KBM-7 (cell line): ENCODE data around the gene BRICD5.
"Not testable (repeated sequence)": the region's sequence is repeated elsewhere in the genome, so short reads cannot be mapped to it uniquely, and the experiment has no call there.

Experiments used
- DNase-seq: peaks from one replicate; pipeline ENCODE4 v3.0.0-alpha.2; 2015
- in situ Hi-C: fragments of 300-500 bp; cut with MboI; formaldehyde crosslinking; loops from 2 replicates; pipeline ENCODE4 v1.14.3; 2020; ENCODE audit warnings: low sequenced_read_pairs, low pct_unique_long_range_greater_than_20kb, mixed read lengths

Gene BRICD5

GRCh38 chr16:2205967-2206313 lies 4.7 kb downstream of the BRICD5 start:
- DNase-seq, result no peak
- in situ Hi-C loops, result no loop called here

DNA sequence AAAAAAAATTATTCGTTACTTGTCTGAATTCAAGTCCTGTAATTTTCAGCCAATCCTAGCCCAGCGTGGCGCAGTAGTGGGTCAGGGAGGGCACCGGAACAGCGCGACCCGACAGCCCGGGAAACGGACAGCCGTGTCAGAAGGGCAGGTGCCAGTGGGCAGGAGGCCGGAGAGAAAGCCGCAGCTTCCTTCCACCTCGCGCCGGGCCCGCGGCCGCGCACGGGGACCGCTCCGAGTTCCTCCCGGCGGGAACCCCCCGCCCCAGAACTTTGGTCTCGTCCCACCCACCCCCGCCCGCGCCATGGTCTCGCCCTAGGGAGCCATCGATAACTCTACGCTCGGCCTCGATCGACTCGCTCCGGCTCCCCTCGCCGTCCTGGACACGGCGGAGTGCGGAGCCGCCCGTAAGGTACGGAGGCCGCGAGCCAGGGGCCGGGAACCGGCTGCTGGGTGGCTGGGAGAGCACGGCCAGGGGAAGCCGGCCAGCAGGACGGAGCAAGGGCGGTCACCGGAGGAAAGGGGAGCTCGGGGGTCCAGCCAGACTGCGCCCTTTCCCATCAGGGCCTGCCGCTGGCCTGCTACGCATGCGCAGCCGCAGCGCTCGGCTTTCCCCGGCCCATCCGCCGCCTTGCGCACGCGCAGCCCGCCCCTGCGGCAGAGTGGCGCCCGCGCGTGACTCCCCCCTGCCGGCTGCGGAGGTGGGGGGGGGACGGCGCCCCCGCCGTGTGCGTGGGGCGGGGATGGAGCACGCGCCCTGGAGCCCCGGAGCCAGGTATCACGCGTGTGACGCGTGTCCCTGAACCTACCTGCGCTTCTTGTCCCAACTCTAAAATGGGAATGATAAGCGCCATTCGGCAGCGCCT lies 5.3 kb downstream of the BRICD5 start, which contains the start of gene MLST8:
TSS of gene MLST8 (plus strand) at position 351 of the 863 bp plus-strand sequence. CDS start 632 bp downstream, outside the sequence.
- peak; percentile 87 for DNase-seq
- in situ Hi-C loops, result no loop called here

GRCh38 chr16:2204416-2205103 lies 6.1 kb downstream of the BRICD5 start:
- in situ Hi-C loops, result no loop called here

GRCh38 chr16:2203119-2203688 lies 7.5 kb downstream of the BRICD5 start:
- DNase-seq, in situ Hi-C loops: not testable (repeated sequence)

More at GRCh38 chr16:2204416-2205103, 6.1 kb downstream of the BRICD5 start:
- no peak for DNase-seq

GRCh38 chr16:2200313-2200712 lies 10.3 kb downstream of the BRICD5 start:
- in situ Hi-C loops, result no loop called here
- DNase-seq, result no peak

DNA sequence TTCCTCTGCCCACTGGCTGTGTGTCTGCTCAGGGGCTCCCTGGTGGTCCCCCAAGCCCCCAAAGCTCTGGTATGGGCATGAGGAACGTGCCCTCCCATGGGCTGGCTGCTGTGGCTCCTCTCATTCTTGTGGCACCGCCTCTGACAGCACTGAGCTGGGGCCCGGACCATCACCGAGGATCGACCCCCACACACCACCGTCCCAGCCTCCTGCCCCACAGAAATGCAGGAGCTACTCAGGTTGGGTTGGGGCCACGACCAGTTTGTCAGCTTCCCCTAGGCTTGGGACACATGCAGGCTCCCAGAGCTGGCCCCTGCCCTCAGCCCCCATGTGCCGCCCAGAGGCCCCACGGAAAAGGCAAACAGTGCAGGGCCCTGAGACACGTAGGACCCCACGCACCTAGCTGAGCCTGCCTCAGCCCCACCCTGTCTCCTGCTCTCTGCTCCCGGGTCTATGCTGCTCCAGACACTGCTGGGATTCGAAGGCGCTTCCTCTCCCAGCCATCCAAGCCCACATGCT lies 11.0 kb downstream of the BRICD5 start:
- in situ Hi-C loops, result no loop called here
- DNase-seq, result no peak

DNA sequence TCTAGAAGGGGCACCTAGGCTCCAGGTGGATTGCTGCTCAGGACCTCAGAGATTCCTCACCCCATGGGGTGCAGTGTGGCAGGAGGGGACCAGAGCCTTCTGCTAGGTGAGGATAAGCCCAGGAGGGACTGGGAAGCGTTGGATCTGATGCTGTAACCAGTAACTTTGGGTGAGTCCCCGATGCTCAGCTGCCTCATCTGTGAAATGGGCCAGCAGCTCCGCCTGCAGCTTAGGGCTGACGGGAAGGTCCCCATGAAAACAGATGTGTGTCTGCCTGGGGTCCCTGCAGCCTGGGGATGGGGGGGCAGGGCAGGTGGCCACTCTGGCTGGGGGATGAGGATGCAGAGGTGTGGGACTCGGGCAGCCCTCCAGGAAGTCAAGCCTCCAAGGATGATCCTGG lies 11.6 kb downstream of the BRICD5 start:
- in situ Hi-C loops, result no loop called here
- DNase-seq, result no peak

DNA sequence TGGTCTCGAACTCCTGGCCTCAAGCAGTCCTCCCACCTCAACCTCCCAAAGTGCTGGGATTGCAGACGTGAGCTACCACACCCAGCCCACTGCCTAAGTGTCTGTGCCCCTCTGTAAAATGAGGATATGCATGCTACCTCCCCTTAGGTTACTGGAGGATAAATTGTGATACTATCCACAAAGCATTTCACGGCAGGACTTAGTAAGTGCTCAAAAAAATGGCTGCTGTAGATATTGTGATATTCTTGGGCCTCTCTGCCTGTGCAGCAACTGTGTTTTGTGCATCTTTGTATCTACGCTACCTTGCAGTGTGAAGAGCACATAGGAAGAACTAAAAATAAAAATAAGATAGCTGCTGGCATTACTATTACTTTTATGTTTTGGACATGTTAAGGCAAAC lies 12.4 kb downstream of the BRICD5 start:
- no peak for DNase-seq
- in situ Hi-C loops, result no loop called here

- in situ Hi-C loops, result no loop called here
- DNase-seq, result no peak
These were observed 12.9 kb downstream of the BRICD5 start for GRCh38 chr16:2197765-2198164.

DNA sequence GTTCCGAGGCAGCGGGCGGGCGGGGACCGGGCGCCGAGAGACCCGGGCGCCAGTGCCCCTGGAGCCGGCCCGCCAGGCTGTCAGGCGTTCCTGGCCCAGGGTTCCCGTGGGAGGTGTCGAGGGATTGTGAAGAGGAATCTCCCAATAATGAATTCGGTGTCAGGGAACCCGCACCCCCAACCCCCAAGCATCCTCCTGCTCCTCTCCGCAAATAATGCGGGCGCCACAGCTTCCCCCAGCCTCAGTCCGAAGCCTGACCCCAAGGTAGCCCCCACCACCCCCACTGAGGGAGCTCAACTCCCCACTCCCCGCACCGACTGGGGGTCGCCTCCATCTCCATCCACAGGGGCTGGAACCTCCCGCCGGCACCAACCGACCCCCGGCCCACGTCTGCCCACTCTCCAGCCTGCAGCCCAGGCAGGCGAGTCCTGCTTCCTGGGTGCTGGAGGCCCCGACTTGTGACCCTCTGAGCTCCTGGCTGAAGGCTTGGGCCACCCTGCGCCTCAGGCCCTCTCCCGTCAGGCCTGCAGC lies 13.6 kb downstream of the BRICD5 start:
- in situ Hi-C loops, result no loop called here
- no peak for DNase-seq

- DNase-seq, result no peak
- in situ Hi-C loops, result no loop called here
These were observed 14.3 kb downstream of the BRICD5 start, which contains the start of gene CASKIN1 for GRCh38 chr16:2196162-2196980. TSS of gene CASKIN1 (minus strand) at chr16:2196605. CDS start at chr16:2196432, 173 bp downstream.

- in situ Hi-C loops, result no loop called here
These were observed 15.1 kb downstream of the BRICD5 start for GRCh38 chr16:2195322-2196161.

DNA sequence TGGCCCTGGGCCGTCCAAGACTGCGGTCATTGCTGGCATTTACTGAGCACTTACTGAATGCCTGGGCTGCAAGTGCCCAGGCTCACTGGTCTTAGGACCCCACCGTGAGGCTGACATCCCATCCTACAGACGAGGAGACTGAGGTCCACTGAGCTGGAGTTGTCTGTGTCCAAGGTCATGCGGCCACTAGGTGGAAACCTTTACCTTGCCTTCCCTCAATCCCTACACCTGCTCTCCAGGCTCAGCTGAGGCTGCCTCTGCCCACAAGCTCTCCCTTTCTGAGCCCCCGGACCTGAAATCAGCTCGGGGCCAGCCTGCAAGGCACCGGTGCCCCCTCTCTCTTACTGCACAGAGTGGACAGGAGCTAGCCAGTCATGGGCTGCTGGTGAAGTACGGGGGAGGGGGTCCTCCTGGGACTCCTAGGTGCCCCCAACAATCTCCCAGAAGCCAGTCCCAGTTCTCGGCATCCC lies 15.8 kb downstream of the BRICD5 start:
- DNase-seq, result peak; percentile 69
- in situ Hi-C loops, result no loop called here

More at GRCh38 chr16:2195322-2196161, 15.1 kb downstream of the BRICD5 start:
- DNase-seq, result no peak

- in situ Hi-C loops, result no loop called here
- no peak for DNase-seq
These were observed 16.4 kb downstream of the BRICD5 start for GRCh38 chr16:2194166-2194834.

DNA sequence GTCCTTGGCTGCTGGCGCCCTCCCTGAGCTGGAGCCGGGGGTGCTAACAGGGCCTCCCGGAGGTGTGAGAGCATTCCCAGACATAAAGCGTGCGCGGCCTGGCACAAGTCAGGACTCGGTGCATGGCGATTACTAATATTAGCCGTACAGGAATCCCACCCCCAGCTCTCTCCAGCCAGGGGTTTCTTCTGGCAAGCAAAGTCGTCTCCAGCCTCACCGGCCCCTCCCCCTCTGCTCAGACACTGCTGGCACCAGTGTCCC lies 19.3 kb downstream of the BRICD5 start:
- in situ Hi-C loops, result no loop called here
- DNase-seq, result no peak

- in situ Hi-C loops, result no loop called here
- no peak for DNase-seq
These were observed 19.8 kb downstream of the BRICD5 start for GRCh38 chr16:2190659-2191445.
